ENCODE results near the gene LRCH4. TPM values are rescaled to one million over a fixed set of nuclear protein-coding genes. Genes with fewer than 3 reads are reported as not detected.

The LRCH4 gene
- total and polyA plus RNA-seq, 4 donors = 38.1 to 109 (median 92.2) TPM

GRCh38 chr7:100629117-100629716, 43.3 kb upstream of the LRCH4 start:
- Histone ChIP-seq H3K4me3 (no peak overlapping the region), H3K27me3 (ENCODE audit: control insufficient read depth in 3 of 3, insufficient read depth in 3 of 3, low read length in 2 of 3) (peaks cover 0 to 14% (median 10%) of the 10 kb centered on the region in 3 donors), H3K36me3 (ENCODE audit: control insufficient read depth in 4 of 4, insufficient read depth in 4 of 4, low read length in 4 of 4) (no peaks in the 10 kb centered on the region), H3K9ac (ENCODE audit: insufficient read depth in 1 of 2, low read length in 2 of 2) (no peak overlapping the region), H3K9me3 (ENCODE audit: control insufficient read depth in 4 of 4, insufficient read depth in 3 of 4, low read length in 3 of 4) (no peaks in the 10 kb centered on the region), H3K4me1 (ENCODE audit: control insufficient read depth in 5 of 5, insufficient read depth in 5 of 5, low read length in 5 of 5) (peaks cover 0 to 6% (median 0%) of the 10 kb centered on the region in 5 donors), H3K27ac (ENCODE audit: low read depth in 1 of 2, low read length in 1 of 2) (no peak overlapping the region)
- no peak for TF ChIP-seq CTCF (IDR thresholded peaks at IDR 0.05; ENCODE audit: control extremely low read depth, extremely low read depth)
- DNase-seq = no peak
- no peak for ATAC-seq (ENCODE audit: insufficient read depth, low FRiP score)
- WGBS, 2 donors = 80 to 85% methylated on average over 11 of the region's 11 CpGs

- H3K4me3 ChIP-seq = no peak overlapping the region
- H3K36me3 ChIP-seq (ENCODE audit: control insufficient read depth in 4 of 4, insufficient read depth in 4 of 4, low read length in 4 of 4) = no peaks in the 10 kb centered on the region
- peaks cover 0 to 6% (median 0%) of the 10 kb centered on the region in 5 donors for H3K4me1 ChIP-seq (ENCODE audit: control insufficient read depth in 5 of 5, insufficient read depth in 5 of 5, low read length in 5 of 5)
- 78 to 91% methylated on average over 21 of the region's 21 CpGs for WGBS, 2 donors
- no peak for DNase-seq
- H3K27me3 ChIP-seq (ENCODE audit: control insufficient read depth in 3 of 3, insufficient read depth in 3 of 3, low read length in 2 of 3) = no peaks in the 10 kb centered on the region
- no peak overlapping the region for H3K9ac ChIP-seq (ENCODE audit: insufficient read depth in 1 of 2, low read length in 2 of 2)
- no peaks in the 10 kb centered on the region for H3K9me3 ChIP-seq (ENCODE audit: control insufficient read depth in 4 of 4, insufficient read depth in 3 of 4, low read length in 3 of 4)
- no peak for ATAC-seq (ENCODE audit: insufficient read depth, low FRiP score)
- no peak for TF ChIP-seq CTCF (IDR thresholded peaks at IDR 0.05; ENCODE audit: control extremely low read depth, extremely low read depth)
- H3K27ac ChIP-seq (ENCODE audit: low read depth in 1 of 2, low read length in 1 of 2) = no peak overlapping the region
Observed at GRCh38 chr7:100627238-100627549, 41.3 kb upstream of the LRCH4 start.

GRCh38 chr7:100626530-100627237, 40.8 kb upstream of the LRCH4 start:
- peak; percentile 93 for ATAC-seq (ENCODE audit: insufficient read depth, low FRiP score)
- Histone ChIP-seq H3K4me3 (no peak overlapping the region), H3K4me1 (ENCODE audit: control insufficient read depth in 5 of 5, insufficient read depth in 5 of 5, low read length in 5 of 5) (peaks cover 0 to 6% (median 0%) of the 10 kb centered on the region in 5 donors), H3K27ac (ENCODE audit: low read depth in 1 of 2, low read length in 1 of 2) (no peak overlapping the region), H3K9me3 (ENCODE audit: control insufficient read depth in 4 of 4, insufficient read depth in 3 of 4, low read length in 3 of 4) (no peaks in the 10 kb centered on the region), H3K27me3 (ENCODE audit: control insufficient read depth in 3 of 3, insufficient read depth in 3 of 3, low read length in 2 of 3) (no peaks in the 10 kb centered on the region), H3K9ac (ENCODE audit: insufficient read depth in 1 of 2, low read length in 2 of 2) (no peak overlapping the region), H3K36me3 (ENCODE audit: control insufficient read depth in 4 of 4, insufficient read depth in 4 of 4, low read length in 4 of 4) (no peaks in the 10 kb centered on the region)
- DNase-seq = peak; percentile 82 to 91 (median 89)
- 3% methylated on average over 36 to 37 of the region's 37 CpGs for WGBS, 2 donors
- TF ChIP-seq CTCF (IDR thresholded peaks at IDR 0.05; ENCODE audit: control extremely low read depth, extremely low read depth) = no peak
